NK-92 (cell line): ENCODE measurements around the gene SEMA5A.

ENCODE experiments used
- DNase-seq: peaks from one replicate; lab custom pipeline; 2025; ENCODE audit not compliant: unreplicated experiment; lab: John Stamatoyannopoulos, UW

SEMA5A gene

GRCh38 chr5:9340085-9340484 lies 205.8 kb downstream of the SEMA5A start:
- no peak for DNase-seq

GRCh38 chr5:9339206-9339818 lies 206.6 kb downstream of the SEMA5A start:
- DNase-seq = no peak

GRCh38 chr5:9338796-9339195 lies 207.1 kb downstream of the SEMA5A start:
- no peak for DNase-seq

GRCh38 chr5:9337928-9338595 lies 207.8 kb downstream of the SEMA5A start:
- no peak for DNase-seq

GRCh38 chr5:9335754-9336495 lies 209.9 kb downstream of the SEMA5A start:
- no peak for DNase-seq

GRCh38 chr5:9335269-9335668 lies 210.6 kb downstream of the SEMA5A start:
- no peak for DNase-seq

- DNase-seq = no peak
These were observed 213.8 kb downstream of the SEMA5A start for GRCh38 chr5:9332026-9332425.

- no peak for DNase-seq
These were observed 214.5 kb downstream of the SEMA5A start for GRCh38 chr5:9331372-9331771.

GRCh38 chr5:9329125-9329524 lies 216.8 kb downstream of the SEMA5A start:
- DNase-seq = no peak

GRCh38 chr5:9325549-9325948 lies 220.3 kb downstream of the SEMA5A start:
- no peak for DNase-seq

- DNase-seq = no peak
These were observed 221.4 kb downstream of the SEMA5A start for GRCh38 chr5:9324348-9325077.

GRCh38 chr5:9320652-9321051 lies 225.2 kb downstream of the SEMA5A start:
- no peak for DNase-seq

- DNase-seq = no peak
These were observed 227.8 kb downstream of the SEMA5A start for GRCh38 chr5:9318031-9318430.

- no peak for DNase-seq
These were observed 229.1 kb downstream of the SEMA5A start for GRCh38 chr5:9316733-9317132.

- DNase-seq = no peak
These were observed 229.8 kb downstream of the SEMA5A start for GRCh38 chr5:9316041-9316440.

- DNase-seq = no peak
These were observed 231.3 kb downstream of the SEMA5A start for GRCh38 chr5:9314558-9314957.

GRCh38 chr5:9313751-9314150 lies 232.1 kb downstream of the SEMA5A start:
- no peak for DNase-seq

GRCh38 chr5:9307150-9307549 lies 238.7 kb downstream of the SEMA5A start:
- DNase-seq = no peak

- no peak for DNase-seq
These were observed 243.7 kb downstream of the SEMA5A start for GRCh38 chr5:9302218-9302617.

GRCh38 chr5:9301200-9301599 lies 244.7 kb downstream of the SEMA5A start:
- no peak for DNase-seq

GRCh38 chr5:9297134-9297533 lies 248.7 kb downstream of the SEMA5A start:
- DNase-seq = no peak

- DNase-seq = no peak
These were observed 250.4 kb downstream of the SEMA5A start for GRCh38 chr5:9295466-9295801.
